ENCODE measurements around the gene TLE3. TPM values are rescaled to one million over a fixed set of nuclear protein-coding genes. Genes with fewer than 3 reads are reported as not detected.

TLE3 gene
- total and polyA plus RNA-seq, 2 of the 13 experiments (the other 11 are each of a cell fraction or from before 2014, with no cell fraction given): 11.9 to 13.8 TPM

- TF ChIP-seq ZNF441 (CRISPR knock-in tag; IDR thresholded peaks at IDR 0.05; ENCODE audit: borderline replicate concordance): no peak
- peak; percentile 48 for TF ChIP-seq AGO2 (optimal IDR thresholded peaks at IDR 0.05; ENCODE audit: low read depth, low read length)
- intact Hi-C loops (cut with micrococcal nuclease; ENCODE audit: unreplicated experiment): no loop called here
- Histone ChIP-seq H3K9me3 (ENCODE audit: low read length) (no peaks in the 10 kb centered on the region), H3K27me3 (ENCODE audit: control insufficient read depth in 1 of 2, insufficient read depth in 2 of 2, low read length in 2 of 2) (no peaks in the 10 kb centered on the region), H3K79me2 (ENCODE audit: insufficient read depth, low read length) (no peaks in the 10 kb centered on the region), H4K20me1 (ENCODE audit: insufficient read depth, low read length) (0 out of 2 replicates have a peak, but pooled peaks cover 12% of the 10 kb centered on the region), H3K4me1 (ENCODE audit: insufficient read depth, low read length) (no peaks in the 10 kb centered on the region), H3K9ac (ENCODE audit: insufficient read depth, low read depth, low read length) (no peak overlapping the region), H3K4me2 (ENCODE audit: low read depth, low read length) (no peak overlapping the region), H3K27ac (ENCODE audit: extremely low read length, insufficient read depth, low read length) (no peak overlapping the region), H3K36me3 (replicated peaks in 1 of 2; ENCODE audit: control insufficient read depth in 1 of 2, insufficient read depth in 2 of 2, low read length in 2 of 2) (peaks cover 50 to 97% of the 10 kb centered on the region in 2 experiments), H3K4me3 (replicated peaks in 1 of 3; ENCODE audit: insufficient read depth in 1 of 3, low read depth in 2 of 3, low read length in 3 of 3) (no peak overlapping the region), H2AFZ (ENCODE audit: low read length) (no peak overlapping the region)
- DNase-seq (ENCODE audit: low spot score): no peak
- BruUV-seq (replicated peaks): no TSS peak
- no peak for ATAC-seq
- POLR2A ChIA-PET: no interaction called here
- in situ Hi-C loops (cut with HindIII; ENCODE audit: extremely low pct_ligation_motif_present, low pct_unique_long_range_greater_than_20kb): no loop called here
- CTCF ChIA-PET (ENCODE audit: low intra/inter-chr PET ratio, low total read pairs): no interaction called here
- WGBS (ENCODE audit: low lambda C conversion rate): 95% methylated on average over 28 of the region's 29 CpGs
- no peak for FAIRE-seq
Observed at GRCh38 chr15:70062321-70062956, 35.3 kb downstream of the TLE3 start.

GRCh38 chr15:70061696-70062270 lies 35.9 kb downstream of the TLE3 start:
- H3K4me3 ChIP-seq (replicated peaks in 1 of 3; ENCODE audit: insufficient read depth in 1 of 3, low read depth in 2 of 3, low read length in 3 of 3): no peak overlapping the region
- intact Hi-C loops (cut with micrococcal nuclease; ENCODE audit: unreplicated experiment) (no loop called here), in situ Hi-C loops (cut with HindIII; ENCODE audit: extremely low pct_ligation_motif_present, low pct_unique_long_range_greater_than_20kb) (no loop called here)
- no peak overlapping the region for H2AFZ ChIP-seq (ENCODE audit: low read length)
- 0 out of 2 replicates have a peak, but pooled peaks cover 8% of the 10 kb centered on the region for H4K20me1 ChIP-seq (ENCODE audit: insufficient read depth, low read length)
- DNase-seq (ENCODE audit: low spot score): no peak
- H3K27ac ChIP-seq (ENCODE audit: extremely low read length, insufficient read depth, low read length): no peak overlapping the region
- H3K36me3 ChIP-seq (replicated peaks in 1 of 2; ENCODE audit: control insufficient read depth in 1 of 2, insufficient read depth in 2 of 2, low read length in 2 of 2): peaks cover 52 to 97% of the 10 kb centered on the region in 2 experiments
- 97% methylated on average over 15 of the region's 15 CpGs for WGBS (ENCODE audit: low lambda C conversion rate)
- ChIA-PET POLR2A (no interaction called here), CTCF (ENCODE audit: low intra/inter-chr PET ratio, low total read pairs) (no interaction called here)
- H3K79me2 ChIP-seq (ENCODE audit: insufficient read depth, low read length): no peaks in the 10 kb centered on the region
- no peaks in the 10 kb centered on the region for H3K27me3 ChIP-seq (ENCODE audit: control insufficient read depth in 1 of 2, insufficient read depth in 2 of 2, low read length in 2 of 2)
- H3K9ac ChIP-seq (ENCODE audit: insufficient read depth, low read depth, low read length): no peak overlapping the region
- FAIRE-seq: no peak
- H3K4me1 ChIP-seq (ENCODE audit: insufficient read depth, low read length): no peaks in the 10 kb centered on the region
- H3K9me3 ChIP-seq (ENCODE audit: low read length): no peaks in the 10 kb centered on the region
- no peak for ATAC-seq
- no peak overlapping the region for H3K4me2 ChIP-seq (ENCODE audit: low read depth, low read length)
- BruUV-seq (replicated peaks): no TSS peak
- TF ChIP-seq FLYWCH1 (CRISPR knock-in tag; IDR thresholded peaks at IDR 0.05): no peak
- no peak for TF ChIP-seq ZKSCAN8 (CRISPR knock-in tag; IDR thresholded peaks at IDR 0.05; ENCODE audit: borderline replicate concordance)
- TF ChIP-seq ZNF205 (CRISPR knock-in tag; IDR thresholded peaks at IDR 0.05): no peak
- no peak for TF ChIP-seq CTCF (CRISPR knock-in tag; IDR thresholded peaks at IDR 0.05)
